Natural killer cell (primary cell): ENCODE results near the gene LRRC27. TPM values are rescaled to one million over a fixed set of nuclear protein-coding genes. Genes with fewer than 3 reads are reported as not detected.
"Not testable (repeated sequence)": the region's sequence is repeated elsewhere in the genome, so short reads cannot be mapped to it uniquely, and the experiment has no call there.

Source experiments
- ATAC-seq, 3 donors: fragments of 150-1000 bp in 2 of 3; fragments of 200-7000 bp in 1 of 3; cut with Tn5 transposase; 1 replicate in 1 of 3; 2 replicates in 2 of 3; pipeline ENCODE4 v1.10.0; 2021; ENCODE audit warnings: mild to moderate bottlenecking in 2 of 3, moderate library complexity in 2 of 3
- DNase-seq, 2 donors: peaks; one replicate each; pipeline versions ENCODE4 v3.0.0 to v3.0.0-alpha.2; 2013 to 2021; ENCODE audit warnings: mixed read lengths in 1 of 2
- H3K27ac ChIP-seq: one replicate; pipeline ENCODE4 v1.5.1; 2013; ENCODE audit warnings: mild to moderate bottlenecking, low read length
- H3K27me3 ChIP-seq: one replicate; pipeline ENCODE4 v1.6.1; 2013; ENCODE audit warnings: low read length; ENCODE audit not compliant: control insufficient read depth, insufficient read depth
- H3K36me3 ChIP-seq: one replicate; pipeline ENCODE4 v1.6.1; 2013; ENCODE audit warnings: low read length; ENCODE audit not compliant: control insufficient read depth, insufficient read depth
- H3K4me1 ChIP-seq: one replicate; pipeline ENCODE4 v1.6.1; 2013; ENCODE audit warnings: low read length; ENCODE audit not compliant: control insufficient read depth, insufficient read depth
- H3K4me3 ChIP-seq: one replicate; pipeline ENCODE4 v1.5.1; 2013; ENCODE audit warnings: low read length
- H3K9me3 ChIP-seq: one replicate; pipeline ENCODE4 v1.6.1; 2013; ENCODE audit warnings: low read length; ENCODE audit not compliant: control insufficient read depth, insufficient read depth
- H3K27ac Mint-ChIP-seq, 2 donors: one replicate each; pipeline ENCODE4 v1.8.0; 2022; ENCODE audit warnings: mild to moderate bottlenecking in 2 of 2, mixed read lengths in 2 of 2, moderate library complexity in 1 of 2
- H3K27me3 Mint-ChIP-seq, 2 donors: one replicate each; pipeline ENCODE4 v1.8.0; 2022; ENCODE audit warnings: low read depth in 2 of 2, mixed read lengths in 2 of 2
- H3K36me3 Mint-ChIP-seq: one replicate; pipeline ENCODE4 v1.8.0; 2022; ENCODE audit warnings: mixed read lengths
- H3K4me1 Mint-ChIP-seq, 2 donors: one replicate each; pipeline ENCODE4 v1.8.0; 2022; ENCODE audit warnings: mixed read lengths in 2 of 2
- H3K4me3 Mint-ChIP-seq: one replicate; pipeline ENCODE4 v1.8.0; 2022; ENCODE audit warnings: mild to moderate bottlenecking, moderate library complexity, mixed read lengths
- H3K9me3 Mint-ChIP-seq, 2 donors: one replicate each; pipeline ENCODE4 v1.8.0; 2022; ENCODE audit warnings: mixed read lengths in 2 of 2
- CTCF ChIP-seq: fragments of 200-600 bp; IDR thresholded peaks from one replicate; pipeline ENCODE4 v1.8.0; 2022; ENCODE audit warnings: antibody characterized with exemption
- WGBS: methylation state at CpG from one replicate; pipeline ENCODE4 v1.1.7; 2013; ENCODE audit warnings: missing lambda C conversion rate; ENCODE audit not compliant: insufficient coverage; 5-methylcytosine and 5-hydroxymethylcytosine counted together
- intact Hi-C: fragments of 100-400 bp; cut with micrococcal nuclease; formaldehyde crosslinking; loops from one replicate; pipeline ENCODE4 v1.14.2; 2022
- total RNA-seq, 4 donors: library from RNA; stranded (reverse); fragments of 120-200 nt in 1 of 4; gene quantifications; one replicate each; pipeline versions ENCODE4 v1.2.3 to v1.2.4, GENCODE V29; 2013 to 2022

Gene LRRC27
- total RNA-seq, 3 donors from 2014 or later (not counting 1 experiment from before 2014, with no cell fraction given) = 8.1 to 22.5 (median 9.9) TPM

DNA sequence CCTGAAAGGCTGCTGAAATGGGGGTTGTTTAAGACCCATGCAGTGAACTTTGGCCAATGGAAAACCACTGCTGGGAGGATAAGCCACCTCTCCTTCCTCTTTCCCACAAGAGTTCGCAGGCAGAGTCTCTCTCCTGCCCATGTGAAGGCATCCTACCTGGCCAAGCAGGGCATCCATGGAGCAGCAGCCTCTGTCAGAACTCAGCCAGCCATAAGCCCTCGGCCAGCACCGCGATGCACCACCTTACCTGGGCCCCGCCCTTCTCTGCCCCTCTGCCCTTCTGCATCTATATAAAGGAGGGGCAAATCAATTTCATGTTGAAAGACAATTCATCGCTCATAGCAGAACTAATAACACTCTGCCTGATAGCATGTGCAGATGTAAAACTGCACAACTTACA lies 18.1 kb upstream of the LRRC27 start:
- intact Hi-C loops = no loop called here
- WGBS = 95% methylated on average over 6 of the region's 6 CpGs
- TF ChIP-seq CTCF = no peak
- Mint-ChIP-seq H3K4me3 (no peak overlapping the region), H3K27me3 (peaks cover 0 to 7% of the 10 kb centered on the region in 2 donors), H3K9me3 (peaks cover 0 to 3% of the 10 kb centered on the region in 2 donors), H3K36me3 (no peaks in the 10 kb centered on the region), H3K27ac (no peak overlapping the region), H3K4me1 (no peaks in the 10 kb centered on the region)
- ATAC-seq (no peak), DNase-seq (no peak)
- Histone ChIP-seq H3K9me3 (no peaks in the 10 kb centered on the region), H3K36me3 (no peaks in the 10 kb centered on the region), H3K27ac (no peak overlapping the region), H3K27me3 (no peaks in the 10 kb centered on the region), H3K4me3 (no peak overlapping the region), H3K4me1 (peaks cover 2% of the 10 kb centered on the region)

DNA sequence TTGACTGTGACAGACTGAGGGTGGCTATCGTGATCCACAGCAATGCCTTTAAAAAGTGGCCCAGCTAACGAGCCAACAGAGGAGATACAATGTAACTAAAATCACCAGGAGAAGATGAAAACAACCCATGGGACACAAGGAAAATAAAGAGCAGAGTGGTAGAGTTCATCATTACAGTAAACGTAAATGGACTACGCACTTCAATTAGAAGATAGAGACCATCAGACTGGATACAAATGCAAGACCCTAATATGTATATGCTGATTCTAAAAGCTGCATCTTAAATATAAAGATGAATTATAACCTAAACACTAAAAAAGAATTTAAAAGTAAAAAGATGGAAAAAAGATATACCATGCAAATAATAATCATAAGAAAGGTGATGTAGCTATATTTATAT lies 17.7 kb upstream of the LRRC27 start:
- Mint-ChIP-seq H3K36me3 (no peaks in the 10 kb centered on the region), H3K27ac (no peak overlapping the region), H3K9me3 (peaks cover 0 to 3% of the 10 kb centered on the region in 2 donors), H3K27me3 (peaks cover 0 to 7% of the 10 kb centered on the region in 2 donors), H3K4me3 (no peak overlapping the region), H3K4me1 (no peaks in the 10 kb centered on the region)
- intact Hi-C loops = no loop called here
- H3K4me3 ChIP-seq = no peak overlapping the region
- H3K4me1 ChIP-seq = no peaks in the 10 kb centered on the region
- no peak for TF ChIP-seq CTCF
- H3K36me3 ChIP-seq = no peaks in the 10 kb centered on the region
- 97% methylated on average over 4 of the region's 4 CpGs for WGBS
- no peaks in the 10 kb centered on the region for H3K9me3 ChIP-seq
- DNase-seq = no peak
- H3K27me3 ChIP-seq = no peaks in the 10 kb centered on the region
- ATAC-seq = no peak
- H3K27ac ChIP-seq = no peak overlapping the region

- H3K27me3 Mint-ChIP-seq, H3K27ac Mint-ChIP-seq, H3K4me1 ChIP-seq, ATAC-seq, intact Hi-C loops, H3K36me3 Mint-ChIP-seq, H3K4me1 Mint-ChIP-seq, H3K27me3 ChIP-seq, H3K4me3 Mint-ChIP-seq, H3K9me3 ChIP-seq, H3K27ac ChIP-seq, DNase-seq, H3K4me3 ChIP-seq, H3K36me3 ChIP-seq, H3K9me3 Mint-ChIP-seq: not testable (repeated sequence)
- 96% methylated on average over 8 of the region's 8 CpGs for WGBS
These were observed 17.1 kb upstream of the LRRC27 start for GRCh38 chr10:132314881-132315280.

GRCh38 chr10:132316133-132316532 lies 15.9 kb upstream of the LRRC27 start:
- no peaks in the 10 kb centered on the region for H3K9me3 ChIP-seq
- Mint-ChIP-seq H3K4me3 (no peak overlapping the region), H3K9me3 (peaks cover 0 to 3% of the 10 kb centered on the region in 2 donors), H3K27ac (no peak overlapping the region), H3K36me3 (no peaks in the 10 kb centered on the region), H3K4me1 (peaks cover 0 to 6% of the 10 kb centered on the region in 2 donors), H3K27me3 (peaks cover 0 to 7% of the 10 kb centered on the region in 2 donors)
- no peak for TF ChIP-seq CTCF
- H3K27ac ChIP-seq = no peak overlapping the region
- DNase-seq (no peak), ATAC-seq (no peak)
- no peak overlapping the region for H3K4me3 ChIP-seq
- H3K4me1 ChIP-seq = peaks cover 3% of the 10 kb centered on the region
- intact Hi-C loops = no loop called here
- WGBS = 83% methylated on average over 5 of the region's 5 CpGs
- H3K27me3 ChIP-seq = no peaks in the 10 kb centered on the region
- H3K36me3 ChIP-seq = no peaks in the 10 kb centered on the region

DNA sequence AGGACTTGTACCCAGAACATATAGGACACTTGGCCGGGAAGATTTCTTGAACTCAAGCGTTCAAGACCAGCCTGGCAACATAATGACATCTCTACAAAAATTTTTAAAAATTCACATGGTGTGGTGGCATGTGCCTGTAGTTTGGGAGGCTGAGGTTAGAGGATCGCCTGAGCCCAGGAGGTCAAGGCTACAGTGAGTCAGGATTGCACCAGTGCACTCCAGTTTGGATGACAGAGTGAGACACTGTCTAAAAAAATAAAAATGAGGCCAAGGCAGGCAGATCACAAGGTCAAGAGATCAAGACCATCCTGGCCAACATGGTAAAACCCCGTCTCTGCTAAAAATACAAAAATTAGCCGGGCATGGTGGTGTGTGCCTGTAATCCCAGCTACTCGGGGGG lies 14.5 kb upstream of the LRRC27 start:
- H3K4me3 Mint-ChIP-seq, H3K9me3 ChIP-seq, H3K27me3 ChIP-seq, H3K4me1 Mint-ChIP-seq, H3K4me1 ChIP-seq, ATAC-seq, H3K9me3 Mint-ChIP-seq, H3K4me3 ChIP-seq, H3K27ac ChIP-seq, H3K36me3 ChIP-seq, H3K36me3 Mint-ChIP-seq, intact Hi-C loops, DNase-seq, H3K27ac Mint-ChIP-seq, H3K27me3 Mint-ChIP-seq: not testable (repeated sequence)
- 95% methylated on average over 4 of the region's 6 CpGs for WGBS
